Thymus (tissue), 11 donors: ENCODE measurements around the gene TAF6L. TPM values are rescaled to one million over a fixed set of nuclear protein-coding genes. Genes with fewer than 3 reads are reported as not detected.
"Not testable (repeated sequence)": the region's sequence is repeated elsewhere in the genome, so short reads cannot be mapped to it uniquely, and the experiment has no call there.

ENCODE experiments used
- DNase-seq, 9 donors: peaks; one replicate each; pipeline ENCODE4 v3.0.0-alpha.2; 2013; ENCODE audit warnings: low spot score in 9 of 9, low read depth in 6 of 9, missing footprints in 1 of 9
- H3K27ac ChIP-seq, 2 donors: one replicate each; pipeline ENCODE4 v1.5.1; 2013; ENCODE audit warnings: control low read depth in 1 of 2, low read depth in 1 of 2, low read length in 1 of 2, mild to moderate bottlenecking in 1 of 2, moderate library complexity in 1 of 2
- H3K27me3 ChIP-seq, 2 donors: one replicate each; pipeline ENCODE4 v1.5.1; 2013; ENCODE audit warnings: low read length in 1 of 2; ENCODE audit not compliant: control insufficient read depth in 2 of 2, insufficient read depth in 1 of 2
- H3K36me3 ChIP-seq, 2 donors: one replicate each; pipeline ENCODE4 v1.5.1; 2013; ENCODE audit warnings: low read length in 1 of 2, mild to moderate bottlenecking in 1 of 2, moderate library complexity in 1 of 2; ENCODE audit not compliant: control insufficient read depth in 2 of 2, insufficient read depth in 2 of 2
- H3K4me1 ChIP-seq, 2 donors: one replicate each; pipeline ENCODE4 v1.5.1; 2013; ENCODE audit warnings: low read length in 2 of 2; ENCODE audit not compliant: control insufficient read depth in 2 of 2, insufficient read depth in 2 of 2
- H3K4me3 ChIP-seq, 2 donors: one replicate each; pipeline ENCODE4 v1.5.1; 2013; ENCODE audit warnings: low read length in 2 of 2, control low read depth in 1 of 2, mild to moderate bottlenecking in 1 of 2
- H3K9me3 ChIP-seq, 2 donors: one replicate each; pipeline ENCODE4 v1.5.1; 2013; ENCODE audit warnings: low read length in 1 of 2, mild to moderate bottlenecking in 1 of 2; ENCODE audit not compliant: control insufficient read depth in 2 of 2, insufficient read depth in 1 of 2
- WGBS: extraction: QIAGEN DNeasy Blood & Tissue Kit; methylation state at CpG from one replicate; pipeline ENCODE4 v1.1.7; 2013; 5-methylcytosine and 5-hydroxymethylcytosine counted together
- polyA plus RNA-seq: library from polyadenylated mRNA; stranded (reverse); fragments of 200-250 nt; gene quantifications from one replicate; pipeline ENCODE4 v1.2.3, GENCODE V29; 2013
- total RNA-seq: library from RNA; stranded (reverse); fragments of 120-200 nt; gene quantifications from one replicate; pipeline ENCODE4 v1.2.4, GENCODE V29; 2013
- donor health status: healthy.

TAF6L gene
- total and polyA plus RNA-seq, 2 donors, result 18.9 to 26.5 TPM

GRCh38 chr11:62727872-62728170 lies 43.4 kb upstream of the TAF6L start:
- under 1% methylated on average over 20 of the region's 20 CpGs for WGBS
- Histone ChIP-seq H3K27ac (peak overlapping the region; percentile 99 to 100), H3K9me3 (no peaks in the 10 kb centered on the region), H3K27me3 (no peaks in the 10 kb centered on the region), H3K36me3 (peaks cover 18 to 44% of the 10 kb centered on the region in 2 donors), H3K4me1 (peaks cover 13 to 29% of the 10 kb centered on the region in 2 donors), H3K4me3 (peak overlapping the region; percentile 65 to 78)
- DNase-seq, result peak in 6 of 9 donors; percentile 92 to 99 (median 96)

- H3K4me1 ChIP-seq, result peaks cover 13 to 29% of the 10 kb centered on the region in 2 donors
- H3K36me3 ChIP-seq, result peaks cover 16 to 44% of the 10 kb centered on the region in 2 donors
- under 1% methylated on average over 29 of the region's 29 CpGs for WGBS
- H3K9me3 ChIP-seq, result no peaks in the 10 kb centered on the region
- peak within 1 kb of the TSS; percentile 99 to 100 for H3K27ac ChIP-seq
- peak; percentile 77 to 95 (median 86) for DNase-seq
- peak within 1 kb of the TSS; percentile 65 to 78 for H3K4me3 ChIP-seq
- no peaks in the 10 kb centered on the region for H3K27me3 ChIP-seq
Observed at GRCh38 chr11:62728171-62728988, 42.8 kb upstream of the TAF6L start, which contains the start of gene TTC9C. Gene TTC9C, plus strand, starts transcription at chr11:62728486. Its CDS starts 363 bp downstream, at chr11:62728849.

GRCh38 chr11:62730076-62730475 lies 41.1 kb upstream of the TAF6L start:
- H3K27me3 ChIP-seq, DNase-seq, H3K9me3 ChIP-seq, H3K27ac ChIP-seq, H3K4me3 ChIP-seq: not testable (repeated sequence)
- Histone ChIP-seq H3K4me1 (peaks cover 9 to 25% of the 10 kb centered on the region in 2 donors), H3K36me3 (peaks cover 15 to 38% of the 10 kb centered on the region in 2 donors)
- 95% methylated on average over 14 of the region's 14 CpGs for WGBS

DNA sequence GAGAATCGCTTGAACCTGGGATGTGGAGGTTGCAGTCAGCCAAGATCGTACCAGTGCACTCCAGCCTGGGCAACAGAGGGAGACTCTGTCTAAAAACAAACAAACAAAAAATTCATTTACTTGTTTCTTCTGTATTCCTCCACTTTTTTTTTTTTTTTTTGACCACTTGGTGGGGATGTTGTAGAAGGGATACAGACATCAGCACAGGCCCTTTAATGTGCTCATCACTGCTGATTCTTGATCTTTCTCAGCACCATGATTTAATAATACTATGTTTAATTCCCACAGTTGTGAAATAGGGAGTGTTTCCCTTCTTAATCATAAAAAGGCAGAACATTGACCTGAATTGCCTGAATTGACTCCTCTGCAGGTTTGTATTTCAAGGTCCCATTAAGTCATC lies 38.4 kb upstream of the TAF6L start:
- peaks cover 32 to 55% of the 10 kb centered on the region in 2 donors for H3K36me3 ChIP-seq
- no peaks in the 10 kb centered on the region for H3K27me3 ChIP-seq
- no peak overlapping the region for H3K4me3 ChIP-seq
- no peaks in the 10 kb centered on the region for H3K9me3 ChIP-seq
- H3K4me1 ChIP-seq, result peaks cover 7 to 18% of the 10 kb centered on the region in 2 donors
- 87% methylated on average over 2 of the region's 2 CpGs for WGBS
- peak in 1 of 9 donors; percentile 49 for DNase-seq
- H3K27ac ChIP-seq, result no peak overlapping the region

DNA sequence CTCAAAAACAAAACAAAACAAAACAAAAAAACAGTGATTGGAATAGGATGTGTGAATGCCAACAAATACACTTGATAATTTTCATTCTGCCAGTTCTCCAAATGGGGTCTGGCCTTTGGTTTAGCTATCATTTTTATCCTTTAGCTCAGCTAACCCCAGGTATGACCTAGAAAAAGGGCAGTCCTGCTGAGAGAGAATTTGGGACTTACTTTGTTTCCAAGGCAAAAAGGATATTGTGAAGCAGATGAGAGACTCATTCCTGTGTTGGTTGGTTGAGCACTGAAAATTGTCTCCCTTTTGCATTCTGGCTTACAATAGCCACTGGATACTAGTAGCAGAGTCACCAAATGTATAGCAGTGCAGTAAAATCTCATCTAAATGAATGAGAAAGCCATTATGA lies 34.0 kb upstream of the TAF6L start:
- DNase-seq, result no peak
- H3K4me1 ChIP-seq, result no peaks in the 10 kb centered on the region
- H3K27me3 ChIP-seq, result no peaks in the 10 kb centered on the region
- H3K36me3 ChIP-seq, result peaks cover 56 to 67% of the 10 kb centered on the region in 2 donors
- H3K27ac ChIP-seq, result no peak overlapping the region
- no peaks in the 10 kb centered on the region for H3K9me3 ChIP-seq
- H3K4me3 ChIP-seq, result no peak overlapping the region

GRCh38 chr11:62747475-62748160 lies 23.6 kb upstream of the TAF6L start:
- DNase-seq, result no peak
- Histone ChIP-seq H3K9me3 (no peaks in the 10 kb centered on the region), H3K4me1 (peaks cover 0 to 3% of the 10 kb centered on the region in 2 donors), H3K36me3 (peaks cover 19 to 22% of the 10 kb centered on the region in 2 donors), H3K4me3 (no peak overlapping the region), H3K27ac (no peak overlapping the region), H3K27me3 (no peaks in the 10 kb centered on the region)
- 96% methylated on average over 9 of the region's 9 CpGs for WGBS

- 99% methylated on average over 5 of the region's 5 CpGs for WGBS
Observed at GRCh38 chr11:62749931-62750330, 21.3 kb upstream of the TAF6L start.

DNA sequence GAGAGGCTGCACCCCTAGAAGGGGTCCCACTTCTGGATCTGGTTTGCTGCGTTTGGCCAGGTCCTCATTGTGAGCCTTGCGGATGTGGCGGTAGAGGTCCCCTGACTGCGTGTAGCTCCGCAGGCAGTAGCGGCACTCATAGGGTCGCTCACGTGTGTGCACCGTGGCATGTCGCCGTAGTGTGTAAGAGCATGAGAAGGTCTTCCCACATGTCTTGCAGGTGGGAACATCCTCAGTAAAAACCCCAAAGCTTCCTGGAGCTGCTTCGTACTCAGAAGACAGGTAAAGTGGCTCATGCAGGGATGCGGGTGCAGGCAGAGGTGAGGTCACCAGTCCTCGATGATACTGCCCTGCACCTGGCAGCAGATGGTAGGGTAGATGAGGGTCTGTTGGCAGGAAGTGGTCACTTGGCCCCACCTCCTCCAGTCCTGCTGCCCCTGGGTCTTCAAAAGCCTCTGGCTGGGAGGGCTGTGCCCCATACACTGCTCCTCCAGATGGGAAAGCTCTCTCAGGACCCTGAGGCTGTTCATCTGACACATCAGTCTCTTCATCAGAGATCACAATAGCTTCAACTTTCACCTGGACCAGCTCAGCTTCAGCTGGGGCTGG lies 18.9 kb upstream of the TAF6L start:
- H3K27ac ChIP-seq, result no peak overlapping the region
- DNase-seq, result no peak
- 98% methylated on average over 14 of the region's 14 CpGs for WGBS

More at GRCh38 chr11:62749931-62750330, 21.3 kb upstream of the TAF6L start:
- not testable (repeated sequence) for H3K27ac ChIP-seq, DNase-seq, H3K27me3 ChIP-seq, H3K9me3 ChIP-seq, H3K4me3 ChIP-seq
- Histone ChIP-seq H3K36me3 (peaks cover 23 to 28% of the 10 kb centered on the region in 2 donors), H3K4me1 (peaks cover 12 to 17% of the 10 kb centered on the region in 2 donors)

More for the DNA sequence above, 18.9 kb upstream of the TAF6L start:
- no peak overlapping the region for H3K4me3 ChIP-seq
- peaks cover 23 to 24% of the 10 kb centered on the region in 2 donors for H3K36me3 ChIP-seq
- peaks cover 12 to 17% of the 10 kb centered on the region in 2 donors for H3K4me1 ChIP-seq
- H3K27me3 ChIP-seq, result no peaks in the 10 kb centered on the region
- no peaks in the 10 kb centered on the region for H3K9me3 ChIP-seq
